Upper lobe of left lung (tissue), 4 donors: ENCODE measurements around the gene GJA9.

ENCODE experiments used
- CTCF ChIP-seq, 6 experiments: fragments of 450-650 bp in 4 of 6; fragments of 200-600 bp in 2 of 6; sonication (generic) in 2 of 6; IDR thresholded peaks; one replicate each; pipeline ENCODE4 v1.5.1; 2016 to 2019; ENCODE audit warnings: antibody characterized with exemption in 6 of 6
- POLR2A ChIP-seq, 4 donors: fragments of 450-650 bp; IDR thresholded peaks; one replicate each; pipeline ENCODE4 v1.5.1; 2016 to 2017; ENCODE audit warnings: antibody characterized with exemption in 4 of 4, mild to moderate bottlenecking in 2 of 4
- POLR2AphosphoS5 ChIP-seq, 2 donors: sonication (generic); formaldehyde crosslinking; IDR thresholded peaks; one replicate each; pipeline ENCODE4 v1.5.1; 2017; ENCODE audit warnings: antibody characterized with exemption in 2 of 2

- peak in 2 of 4 donors; percentile 52 to 74 for TF ChIP-seq POLR2A (IDR thresholded peaks at IDR 0.05)
- TF ChIP-seq CTCF (IDR thresholded peaks at IDR 0.05) = peak in 1 of 6 experiments; percentile 27
- peak; percentile 81 to 87 for TF ChIP-seq POLR2AphosphoS5 (IDR thresholded peaks at IDR 0.05)
These were observed 21.6 kb downstream of the GJA9 start, which contains the start of gene RRAGC for GRCh38 chr1:38859561-38860453.
